HepG2 (cell line): Measurements from ENCODE around the gene ARL8A. TPM values are rescaled to one million over a fixed set of nuclear protein-coding genes. Genes with fewer than 3 reads are reported as not detected.

ENCODE experiments used
- CEBPB ChIP-seq: IDR thresholded peaks from 2 replicates; pipeline ENCODE4 v1.6.1; 2011; ENCODE audit warnings: low read depth, low read length, improper control_type of control experiment, borderline replicate concordance
- GATA4 ChIP-seq: sonication (generic); IDR thresholded peaks from 2 replicates; pipeline ENCODE4 v1.6.1; 2016; ENCODE audit warnings: antibody characterized with exemption, low read depth, borderline replicate concordance
- HMGXB4 ChIP-seq, 2 experiments: sonication (generic) in 1 of 2; formaldehyde crosslinking in 1 of 2; IDR thresholded peaks; 2 replicates each; pipeline versions ENCODE4 v1.4.0 to v1.6.1; 2018 to 2020; ENCODE audit warnings: missing genetic modification reagents in 2 of 2, borderline replicate concordance in 1 of 2, low read depth in 1 of 2, mild to moderate bottlenecking in 1 of 2, missing biosample characterization in 1 of 2
- KMT2A ChIP-seq: sonication (generic); formaldehyde crosslinking; IDR thresholded peaks from 2 replicates; pipeline ENCODE4 v1.4.0; 2020; ENCODE audit warnings: missing genetic modification reagents
- MYC ChIP-seq: sonication (generic); formaldehyde crosslinking; IDR thresholded peaks from 2 replicates; pipeline ENCODE4 v1.9.0; 2021; ENCODE audit warnings: missing genetic modification reagents, borderline replicate concordance
- MYPOP ChIP-seq: sonication (generic); formaldehyde crosslinking; IDR thresholded peaks from 2 replicates; pipeline ENCODE4 v1.8.1; 2023; ENCODE audit warnings: mild to moderate bottlenecking, moderate library complexity, missing genetic modification reagents
- PAXIP1 ChIP-seq: sonication (generic); formaldehyde crosslinking; conservative IDR thresholded peaks from 2 replicates; pipeline ENCODE4 v1.4.0; 2020; ENCODE audit warnings: mild to moderate bottlenecking, missing genetic modification reagents, moderate library complexity
- POLR2G ChIP-seq: fragments of 200-400 bp; formaldehyde crosslinking; IDR thresholded peaks from 2 replicates; pipeline ENCODE4 v1.6.1; 2018; ENCODE audit warnings: mild to moderate bottlenecking, low read depth, low read length, moderate library complexity
- RXRA ChIP-seq: sonication (generic); formaldehyde crosslinking; IDR thresholded peaks from 2 replicates; pipeline ENCODE4 v1.5.1; 2020; ENCODE audit warnings: missing genetic modification reagents
- SPEN ChIP-seq: sonication (generic); formaldehyde crosslinking; IDR thresholded peaks from 2 replicates; pipeline ENCODE4 v1.5.1; 2020; ENCODE audit warnings: low read depth, mild to moderate bottlenecking, missing genetic modification reagents
- U2AF1 ChIP-seq: fragments of 200-400 bp; formaldehyde crosslinking; optimal IDR thresholded peaks from 2 replicates; pipeline ENCODE3; 2017; ENCODE audit warnings: mild to moderate bottlenecking, low read depth, low read length
- ZNF326 ChIP-seq: sonication (generic); formaldehyde crosslinking; IDR thresholded peaks from 2 replicates; pipeline ENCODE4 v1.4.0; 2020; ENCODE audit warnings: missing genetic modification reagents, borderline replicate concordance
- ZNF678 ChIP-seq: sonication (generic); formaldehyde crosslinking; IDR thresholded peaks from 2 replicates; pipeline ENCODE4 v1.4.0; 2020; ENCODE audit warnings: mild to moderate bottlenecking, missing genetic modification reagents
- ZNF746 ChIP-seq: sonication (generic); formaldehyde crosslinking; IDR thresholded peaks from 2 replicates; pipeline ENCODE4 v1.8.0; 2022; ENCODE audit warnings: mild to moderate bottlenecking, missing genetic modification reagents
- ZNF792 ChIP-seq: IDR thresholded peaks from 2 replicates; pipeline ENCODE4 v1.6.1; 2016
- polyA plus RNA-seq, 8 experiments: library from polyadenylated mRNA; depleted of rRNA in 3 of 8; stranded (reverse) in 7 of 8; unstranded in 1 of 8; fragments of >200 nt; fragmentation: Illumina TruSeq in 4 of 8; extraction: Trizol in 4 of 8; gene quantifications; 2 replicates each; pipeline versions ENCODE4 v1.2.1 to v1.2.3, GENCODE V29; 2011 to 2016; ENCODE audit warnings: low read depth in 4 of 8, missing spikeins in 1 of 8, mixed read lengths in 1 of 8; ENCODE audit not compliant: insufficient read depth in 1 of 8
- total RNA-seq, 5 experiments: library from RNA; depleted of rRNA; stranded (reverse); fragments of >200 nt; fragmentation: Illumina TruSeq; extraction: Trizol; gene quantifications; 2 replicates each; pipeline ENCODE4 v1.2.3, GENCODE V29; 2016; ENCODE audit warnings: low read depth in 1 of 5
- TF ChIP-seq, protein P1 (sequence below): sonication (generic); formaldehyde crosslinking; IDR thresholded peaks from 2 replicates; pipeline ENCODE4 v1.8.0; 2022; ENCODE audit warnings: missing genetic modification reagents, low read depth, mild to moderate bottlenecking, borderline replicate concordance
- TF ChIP-seq, protein P2 (sequence below): sonication (generic); formaldehyde crosslinking; IDR thresholded peaks from 2 replicates; pipeline ENCODE4 v1.9.0; 2022; ENCODE audit warnings: missing genetic modification reagents, mild to moderate bottlenecking, borderline replicate concordance
- TF ChIP-seq, protein P3 (sequence below): IDR thresholded peaks from 2 replicates; pipeline ENCODE4 v1.6.1; 2016; ENCODE audit warnings: mild to moderate bottlenecking

The ARL8A gene
- total and polyA plus RNA-seq, 2 of the 13 experiments (the other 11 are each of a cell fraction or from before 2014, with no cell fraction given): 2.7 to 23.4 TPM

GRCh38 chr1:202085682-202086373 lies 58.7 kb downstream of the ARL8A start (continued):
- TF ChIP-seq MYPOP: no peak
- peak; percentile 85 for TF ChIP-seq PAXIP1 (CRISPR knock-in tag)
- TF ChIP-seq, protein P1, sequence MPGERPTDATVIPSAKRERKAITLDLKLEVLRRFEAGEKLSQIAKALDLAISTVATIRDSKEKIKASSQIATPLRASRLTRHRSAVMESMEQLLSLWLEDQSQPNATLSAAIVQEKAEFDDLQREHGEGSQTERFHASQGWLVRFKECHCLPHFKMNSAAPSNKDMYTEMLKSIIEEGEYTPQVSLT (CRISPR knock-in tag): no peak
- peak; percentile 77 for TF ChIP-seq POLR2G
- TF ChIP-seq GATA4: no peak; the same call in 1 of the 2 replicates
- TF ChIP-seq SPEN (CRISPR knock-in tag): peak; percentile 81; the same call in 1 of the 2 replicates
- peak; percentile 73; the same call in 1 of the 2 replicates for TF ChIP-seq RXRA (CRISPR knock-in tag)
- TF ChIP-seq KMT2A: no peak
- peak; percentile 36 to 41; a peak in 1 of 4 replicates for TF ChIP-seq HMGXB4 (CRISPR knock-in tag; IDR thresholded peaks at IDR 0.05; ENCODE audit: borderline replicate concordance in 1 of 2, low read depth in 1 of 2)
- peak; percentile 60 for TF ChIP-seq CEBPB
- peak; percentile 93 for TF ChIP-seq MYC (CRISPR knock-in tag)
- 0 out of 2 replicates have a peak, but pooled peaks have one; percentile 24 for TF ChIP-seq ZNF792 (CRISPR knock-in tag)
- TF ChIP-seq U2AF1: peak; percentile 67
- TF ChIP-seq, protein P2, sequence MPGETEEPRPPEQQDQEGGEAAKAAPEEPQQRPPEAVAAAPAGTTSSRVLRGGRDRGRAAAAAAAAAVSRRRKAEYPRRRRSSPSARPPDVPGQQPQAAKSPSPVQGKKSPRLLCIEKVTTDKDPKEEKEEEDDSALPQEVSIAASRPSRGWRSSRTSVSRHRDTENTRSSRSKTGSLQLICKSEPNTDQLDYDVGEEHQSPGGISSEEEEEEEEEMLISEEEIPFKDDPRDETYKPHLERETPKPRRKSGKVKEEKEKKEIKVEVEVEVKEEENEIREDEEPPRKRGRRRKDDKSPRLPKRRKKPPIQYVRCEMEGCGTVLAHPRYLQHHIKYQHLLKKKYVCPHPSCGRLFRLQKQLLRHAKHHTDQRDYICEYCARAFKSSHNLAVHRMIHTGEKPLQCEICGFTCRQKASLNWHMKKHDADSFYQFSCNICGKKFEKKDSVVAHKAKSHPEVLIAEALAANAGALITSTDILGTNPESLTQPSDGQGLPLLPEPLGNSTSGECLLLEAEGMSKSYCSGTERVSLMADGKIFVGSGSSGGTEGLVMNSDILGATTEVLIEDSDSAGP: no peak; the same call in 1 of the 2 replicates
- peak; percentile 74 for TF ChIP-seq ZNF746 (CRISPR knock-in tag)
- 0 out of 2 replicates have a peak, but pooled peaks have one; percentile 39 for TF ChIP-seq ZNF678 (CRISPR knock-in tag)
- TF ChIP-seq, protein P3, sequence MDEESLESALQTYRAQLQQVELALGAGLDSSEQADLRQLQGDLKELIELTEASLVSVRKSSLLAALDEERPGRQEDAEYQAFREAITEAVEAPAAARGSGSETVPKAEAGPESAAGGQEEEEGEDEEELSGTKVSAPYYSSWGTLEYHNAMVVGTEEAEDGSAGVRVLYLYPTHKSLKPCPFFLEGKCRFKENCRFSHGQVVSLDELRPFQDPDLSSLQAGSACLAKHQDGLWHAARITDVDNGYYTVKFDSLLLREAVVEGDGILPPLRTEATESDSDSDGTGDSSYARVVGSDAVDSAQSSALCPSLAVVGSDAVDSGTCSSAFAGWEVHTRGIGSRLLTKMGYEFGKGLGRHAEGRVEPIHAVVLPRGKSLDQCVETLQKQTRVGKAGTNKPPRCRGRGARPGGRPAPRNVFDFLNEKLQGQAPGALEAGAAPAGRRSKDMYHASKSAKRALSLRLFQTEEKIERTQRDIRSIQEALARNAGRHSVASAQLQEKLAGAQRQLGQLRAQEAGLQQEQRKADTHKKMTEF (CRISPR knock-in tag): peak; percentile 20; the same call in 1 of the 2 replicates
- no peak for TF ChIP-seq ZNF326
